ENCODE results near the gene PSMD12.

Gene PSMD12

GRCh38 chr17:67372751-67373150 lies 6.4 kb upstream of the PSMD12 start:
- Histone ChIP-seq H3K4me1 (ENCODE audit: low read depth, poor library complexity, severe bottlenecking) (peaks cover 24% of the 10 kb centered on the region), H3K4me3 (IDR thresholded peaks at IDR 0.05; ENCODE audit: insufficient read depth, low read depth, low read length) (no peak overlapping the region), H3K27me3 (ENCODE audit: insufficient read depth, low read depth) (no peaks in the 10 kb centered on the region), H4K20me1 (ENCODE audit: insufficient read depth) (no peaks in the 10 kb centered on the region), H3K4me2 (no peak overlapping the region), H3K9ac (no peak overlapping the region), H3K79me2 (ENCODE audit: insufficient read depth, low read depth) (peaks cover 5% of the 10 kb centered on the region; the same call in 1 of the 2 replicates), H2AFZ (ENCODE audit: low read depth) (no peak overlapping the region), H3K36me3 (ENCODE audit: insufficient read depth) (no peaks in the 10 kb centered on the region), H3K27ac (no peak overlapping the region)
- no peak for TF ChIP-seq CTCF (conservative IDR thresholded peaks at IDR 0.05; ENCODE audit: low read depth, low read length)

GRCh38 chr17:67369676-67370075 lies 3.3 kb upstream of the PSMD12 start:
- TF ChIP-seq CTCF (conservative IDR thresholded peaks at IDR 0.05; ENCODE audit: low read depth, low read length) = no peak
- Histone ChIP-seq H2AFZ (ENCODE audit: low read depth) (no peak overlapping the region), H3K4me2 (no peak overlapping the region)

GRCh38 chr17:67365738-67366192 lies 612 bp downstream of the PSMD12 start:
- H4K20me1 ChIP-seq (ENCODE audit: insufficient read depth) = peaks cover 32% of the 10 kb centered on the region
- peak overlapping the region; percentile 93 for H3K9ac ChIP-seq
- H2AFZ ChIP-seq (ENCODE audit: low read depth) = peak overlapping the region; percentile 65; the same call in 1 of the 2 replicates
- peak overlapping the region; percentile 81 for H3K27ac ChIP-seq
- H3K4me3 ChIP-seq (IDR thresholded peaks at IDR 0.05; ENCODE audit: insufficient read depth, low read depth, low read length) = no peak overlapping the region
- H3K36me3 ChIP-seq (ENCODE audit: insufficient read depth) = peaks cover 3% of the 10 kb centered on the region; the same call in 1 of the 2 replicates
- peaks cover 55% of the 10 kb centered on the region for H3K79me2 ChIP-seq (ENCODE audit: insufficient read depth, low read depth)
- TF ChIP-seq CTCF (conservative IDR thresholded peaks at IDR 0.05; ENCODE audit: low read depth, low read length) = no peak
- H3K27me3 ChIP-seq (ENCODE audit: insufficient read depth, low read depth) = no peaks in the 10 kb centered on the region
- H3K4me1 ChIP-seq (ENCODE audit: low read depth, poor library complexity, severe bottlenecking) = peaks cover 44% of the 10 kb centered on the region
- H3K4me2 ChIP-seq = peak overlapping the region; percentile 84

More at GRCh38 chr17:67369676-67370075, 3.3 kb upstream of the PSMD12 start:
- Histone ChIP-seq H3K36me3 (ENCODE audit: insufficient read depth) (no peaks in the 10 kb centered on the region), H3K27me3 (ENCODE audit: insufficient read depth, low read depth) (no peaks in the 10 kb centered on the region), H3K79me2 (ENCODE audit: insufficient read depth, low read depth) (peaks cover 17% of the 10 kb centered on the region), H4K20me1 (ENCODE audit: insufficient read depth) (peaks cover 10% of the 10 kb centered on the region; the same call in 1 of the 2 replicates), H3K4me1 (ENCODE audit: low read depth, poor library complexity, severe bottlenecking) (peaks cover 15% of the 10 kb centered on the region), H3K9ac (no peak overlapping the region), H3K27ac (no peak overlapping the region), H3K4me3 (IDR thresholded peaks at IDR 0.05; ENCODE audit: insufficient read depth, low read depth, low read length) (no peak overlapping the region)

DNA sequence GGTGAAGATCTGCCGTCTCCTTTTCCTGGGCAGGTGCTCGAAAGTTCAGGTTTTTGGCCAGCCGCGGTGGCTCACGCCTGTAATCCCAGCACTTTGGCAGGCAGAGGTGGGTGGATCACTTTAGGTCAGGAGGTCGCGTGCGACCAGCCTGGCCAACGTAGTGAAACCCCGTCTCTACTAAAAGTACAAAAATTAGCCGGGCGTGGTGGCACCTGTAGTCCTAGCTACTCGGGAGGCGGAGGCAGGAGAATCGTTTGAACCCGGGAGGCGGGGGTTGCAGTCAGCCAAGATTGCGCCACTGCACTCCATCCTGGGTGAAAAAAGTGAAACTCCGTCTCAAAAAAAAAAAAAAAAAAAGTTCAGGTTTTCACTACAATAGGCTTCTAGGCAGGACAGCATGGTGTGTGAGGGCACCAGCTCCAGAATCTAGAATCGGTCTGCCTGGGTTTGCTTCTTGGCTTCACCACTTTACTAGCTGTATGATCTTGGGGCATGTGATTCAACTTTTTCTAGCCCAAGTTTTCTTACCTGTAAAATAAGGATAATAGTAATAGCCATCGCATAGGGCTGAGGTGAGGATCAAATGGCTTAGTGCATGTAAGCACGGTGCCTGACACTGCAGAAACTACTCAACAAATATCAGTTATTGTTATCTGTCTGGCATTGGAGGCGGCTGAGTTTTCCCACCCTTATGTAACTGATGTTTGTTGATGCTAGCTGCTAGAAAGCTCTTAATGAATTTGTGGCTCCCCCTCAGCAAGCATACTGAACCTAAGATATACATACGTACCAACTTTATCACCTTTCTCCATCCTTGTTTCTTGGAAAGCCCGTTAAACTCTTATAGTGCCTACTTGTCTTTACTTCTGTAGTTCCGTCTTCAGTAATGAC lies 1.3 kb downstream of the PSMD12 start:
- Histone ChIP-seq H4K20me1 (ENCODE audit: insufficient read depth) (peaks cover 39% of the 10 kb centered on the region), H3K9ac (peak overlapping the region; percentile 93), H2AFZ (ENCODE audit: low read depth) (no peak overlapping the region), H3K79me2 (ENCODE audit: insufficient read depth, low read depth) (peaks cover 62% of the 10 kb centered on the region), H3K4me3 (IDR thresholded peaks at IDR 0.05; ENCODE audit: insufficient read depth, low read depth, low read length) (no peak overlapping the region), H3K27me3 (ENCODE audit: insufficient read depth, low read depth) (no peaks in the 10 kb centered on the region), H3K27ac (peak overlapping the region; percentile 81), H3K36me3 (ENCODE audit: insufficient read depth) (peaks cover 3% of the 10 kb centered on the region; the same call in 1 of the 2 replicates), H3K4me2 (peak overlapping the region; percentile 84), H3K4me1 (ENCODE audit: low read depth, poor library complexity, severe bottlenecking) (peaks cover 50% of the 10 kb centered on the region)
- TF ChIP-seq CTCF (conservative IDR thresholded peaks at IDR 0.05; ENCODE audit: low read depth, low read length) = no peak
